ENCODE measurements around the gene SLITRK5. TPM values are rescaled to one million over a fixed set of nuclear protein-coding genes. Genes with fewer than 3 reads are reported as not detected.

SLITRK5 gene
- total RNA-seq, 1 experiment from 2014 or later = 0.08 TPM

GRCh38 chr13:87677496-87678371, 6.6 kb downstream of the SLITRK5 start:
- ChIA-PET CTCF (no interaction called here), POLR2A (no interaction called here)
- in situ Hi-C loops (cut with HindIII; ENCODE audit: low pct_unique_long_range_greater_than_20kb, low sequenced_read_pairs) = no loop called here
- BruUV-seq (replicated peaks) = no TSS peak
- Histone ChIP-seq H3K4me1 (ENCODE audit: control insufficient read depth, insufficient read depth, low read length) (peaks cover 4% of the 10 kb centered on the region; the same call in 1 of the 2 replicates), H3K4me3 (ENCODE audit: low read depth in 2 of 2, low read length in 2 of 2) (peak overlapping the region; percentile 51 to 74), H3K9me3 (ENCODE audit: control insufficient read depth, insufficient read depth, low read depth, low read length) (no peaks in the 10 kb centered on the region), H3K27ac (ENCODE audit: low read length) (peak overlapping the region; percentile 69), H3K36me3 (ENCODE audit: control insufficient read depth, insufficient read depth, low read length) (no peaks in the 10 kb centered on the region), H3K27me3 (ENCODE audit: control insufficient read depth, insufficient read depth, low read length) (no peaks in the 10 kb centered on the region)
- TF ChIP-seq SIN3A (IDR thresholded peaks at IDR 0.05; ENCODE audit: borderline replicate concordance, insufficient read depth, low read depth, low read length) (no peak), TCF7L2 (IDR thresholded peaks at IDR 0.05; ENCODE audit: low read depth, low read length) (no peak), POLR2AphosphoS5 (IDR thresholded peaks at IDR 0.05; ENCODE audit: low read depth, low read length) (no peak)
- TF ChIP-seq, protein P1, sequence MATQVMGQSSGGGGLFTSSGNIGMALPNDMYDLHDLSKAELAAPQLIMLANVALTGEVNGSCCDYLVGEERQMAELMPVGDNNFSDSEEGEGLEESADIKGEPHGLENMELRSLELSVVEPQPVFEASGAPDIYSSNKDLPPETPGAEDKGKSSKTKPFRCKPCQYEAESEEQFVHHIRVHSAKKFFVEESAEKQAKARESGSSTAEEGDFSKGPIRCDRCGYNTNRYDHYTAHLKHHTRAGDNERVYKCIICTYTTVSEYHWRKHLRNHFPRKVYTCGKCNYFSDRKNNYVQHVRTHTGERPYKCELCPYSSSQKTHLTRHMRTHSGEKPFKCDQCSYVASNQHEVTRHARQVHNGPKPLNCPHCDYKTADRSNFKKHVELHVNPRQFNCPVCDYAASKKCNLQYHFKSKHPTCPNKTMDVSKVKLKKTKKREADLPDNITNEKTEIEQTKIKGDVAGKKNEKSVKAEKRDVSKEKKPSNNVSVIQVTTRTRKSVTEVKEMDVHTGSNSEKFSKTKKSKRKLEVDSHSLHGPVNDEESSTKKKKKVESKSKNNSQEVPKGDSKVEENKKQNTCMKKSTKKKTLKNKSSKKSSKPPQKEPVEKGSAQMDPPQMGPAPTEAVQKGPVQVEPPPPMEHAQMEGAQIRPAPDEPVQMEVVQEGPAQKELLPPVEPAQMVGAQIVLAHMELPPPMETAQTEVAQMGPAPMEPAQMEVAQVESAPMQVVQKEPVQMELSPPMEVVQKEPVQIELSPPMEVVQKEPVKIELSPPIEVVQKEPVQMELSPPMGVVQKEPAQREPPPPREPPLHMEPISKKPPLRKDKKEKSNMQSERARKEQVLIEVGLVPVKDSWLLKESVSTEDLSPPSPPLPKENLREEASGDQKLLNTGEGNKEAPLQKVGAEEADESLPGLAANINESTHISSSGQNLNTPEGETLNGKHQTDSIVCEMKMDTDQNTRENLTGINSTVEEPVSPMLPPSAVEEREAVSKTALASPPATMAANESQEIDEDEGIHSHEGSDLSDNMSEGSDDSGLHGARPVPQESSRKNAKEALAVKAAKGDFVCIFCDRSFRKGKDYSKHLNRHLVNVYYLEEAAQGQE (IDR thresholded peaks at IDR 0.05; ENCODE audit: insufficient read depth in 1 of 2, low read depth in 2 of 2, low read length in 1 of 2) = no peak
- TF ChIP-seq, protein P2, sequence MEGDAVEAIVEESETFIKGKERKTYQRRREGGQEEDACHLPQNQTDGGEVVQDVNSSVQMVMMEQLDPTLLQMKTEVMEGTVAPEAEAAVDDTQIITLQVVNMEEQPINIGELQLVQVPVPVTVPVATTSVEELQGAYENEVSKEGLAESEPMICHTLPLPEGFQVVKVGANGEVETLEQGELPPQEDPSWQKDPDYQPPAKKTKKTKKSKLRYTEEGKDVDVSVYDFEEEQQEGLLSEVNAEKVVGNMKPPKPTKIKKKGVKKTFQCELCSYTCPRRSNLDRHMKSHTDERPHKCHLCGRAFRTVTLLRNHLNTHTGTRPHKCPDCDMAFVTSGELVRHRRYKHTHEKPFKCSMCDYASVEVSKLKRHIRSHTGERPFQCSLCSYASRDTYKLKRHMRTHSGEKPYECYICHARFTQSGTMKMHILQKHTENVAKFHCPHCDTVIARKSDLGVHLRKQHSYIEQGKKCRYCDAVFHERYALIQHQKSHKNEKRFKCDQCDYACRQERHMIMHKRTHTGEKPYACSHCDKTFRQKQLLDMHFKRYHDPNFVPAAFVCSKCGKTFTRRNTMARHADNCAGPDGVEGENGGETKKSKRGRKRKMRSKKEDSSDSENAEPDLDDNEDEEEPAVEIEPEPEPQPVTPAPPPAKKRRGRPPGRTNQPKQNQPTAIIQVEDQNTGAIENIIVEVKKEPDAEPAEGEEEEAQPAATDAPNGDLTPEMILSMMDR (IDR thresholded peaks at IDR 0.05) = no peak
- DNase-seq (ENCODE audit: low read depth, low spot score) (no peak), ATAC-seq (peak; percentile 81)
- intact Hi-C loops (cut with micrococcal nuclease; ENCODE audit: unreplicated experiment) = loop anchor here (10.0 kb wide), 1 partner anchor 127 kb away; no protein-coding TSS in a partner anchor

- ChIA-PET POLR2A (no interaction called here), CTCF (no interaction called here)
- no peaks in the 10 kb centered on the region for H3K36me3 ChIP-seq (ENCODE audit: control insufficient read depth, insufficient read depth, low read length)
- in situ Hi-C loops (cut with HindIII; ENCODE audit: low pct_unique_long_range_greater_than_20kb, low sequenced_read_pairs) (no loop called here), intact Hi-C loops (cut with micrococcal nuclease; ENCODE audit: unreplicated experiment) (loop anchor here (10.0 kb wide), 1 partner anchor 126 kb away; no protein-coding TSS in a partner anchor)
- no peak for DNase-seq (ENCODE audit: low read depth, low spot score)
- no peak for TF ChIP-seq POLR2AphosphoS5 (IDR thresholded peaks at IDR 0.05; ENCODE audit: low read depth, low read length)
- TF ChIP-seq SIN3A (IDR thresholded peaks at IDR 0.05; ENCODE audit: borderline replicate concordance, insufficient read depth, low read depth, low read length) = no peak
- TF ChIP-seq, protein P2 (IDR thresholded peaks at IDR 0.05) = no peak
- TF ChIP-seq, protein P1 (IDR thresholded peaks at IDR 0.05; ENCODE audit: insufficient read depth in 1 of 2, low read depth in 2 of 2, low read length in 1 of 2) = no peak
- TF ChIP-seq TCF7L2 (IDR thresholded peaks at IDR 0.05; ENCODE audit: low read depth, low read length) = no peak
- H3K27ac ChIP-seq (ENCODE audit: low read length) = peak overlapping the region; percentile 69
- H3K4me1 ChIP-seq (ENCODE audit: control insufficient read depth, insufficient read depth, low read length) = peaks cover 4% of the 10 kb centered on the region; the same call in 1 of the 2 replicates
- H3K27me3 ChIP-seq (ENCODE audit: control insufficient read depth, insufficient read depth, low read length) = no peaks in the 10 kb centered on the region
- H3K9me3 ChIP-seq (ENCODE audit: control insufficient read depth, insufficient read depth, low read depth, low read length) = no peaks in the 10 kb centered on the region
- H3K4me3 ChIP-seq (ENCODE audit: low read depth in 2 of 2, low read length in 2 of 2) = peak overlapping the region; percentile 51 to 74
- ATAC-seq = peak; percentile 64
- BruUV-seq (replicated peaks) = no TSS peak
Observed at GRCh38 chr13:87678372-87678752, 7.2 kb downstream of the SLITRK5 start.

Data from Panc1 (cell line).